Hepatocyte (in vitro differentiated cells): ENCODE data around the gene GNAI2.

Source experiments
- CTCF ChIP-seq: fragments of 200-600 bp; sonication (generic); IDR thresholded peaks from 2 replicates; pipeline ENCODE4 v1.5.1; 2016; ENCODE audit warnings: antibody characterized with exemption, mild to moderate bottlenecking; ENCODE audit not compliant: poor library complexity
- EZH2 ChIP-seq: fragments of 200-600 bp; sonication (generic); IDR thresholded peaks from 2 replicates; pipeline ENCODE4 v1.6.1; 2016; ENCODE audit warnings: antibody characterized with exemption, mild to moderate bottlenecking, borderline replicate concordance
- EZH2phosphoT487 ChIP-seq: fragments of 200-600 bp; sonication (generic); IDR thresholded peaks from one replicate; pipeline ENCODE4 v1.6.1; 2018; ENCODE audit warnings: antibody characterized with exemption, mild to moderate bottlenecking, low read depth, moderate library complexity; ENCODE audit not compliant: unreplicated experiment, severe bottlenecking

GRCh38 chr3:50239649-50240048 is 3.6 kb downstream of the GNAI2 start:
- TF ChIP-seq CTCF (no peak), EZH2 (no peak), EZH2phosphoT487 (no peak)
